SU-DHL-6 (cell line): Measurements from ENCODE around the gene CDKAL1.

Experiments
- H2AFZ ChIP-seq: fragments of 200-600 bp; sonication (generic); 2 replicates; pipeline ENCODE4 v1.6.1; 2014; ENCODE audit warnings: low read depth, mild to moderate bottlenecking, moderate library complexity, mixed read lengths, antibody characterized with exemption, low read length; ENCODE audit not compliant: severe bottlenecking
- H3F3A ChIP-seq: fragments of 200-600 bp; shearing (Covaris generic); 2 replicates; pipeline ENCODE4 v1.6.0; 2016; ENCODE audit warnings: antibody characterized with exemption, mild to moderate bottlenecking; ENCODE audit not compliant: insufficient read depth
- H3K27ac ChIP-seq: fragments of 200-600 bp; sonication (generic); 2 replicates; pipeline ENCODE4 v1.5.1; 2016; ENCODE audit warnings: low read depth, mild to moderate bottlenecking, low read length, moderate library complexity, mixed read lengths
- H3K27me3 ChIP-seq: fragments of 200-600 bp; sonication (generic), shearing (Covaris generic); 2 replicates; pipeline ENCODE4 v1.6.0; 2014; ENCODE audit warnings: mild to moderate bottlenecking, low read length
- H3K36me3 ChIP-seq: fragments of 200-600 bp; sonication (generic); 2 replicates; pipeline ENCODE4 v1.6.1; 2014; ENCODE audit warnings: mild to moderate bottlenecking, low read length, mixed read lengths
- H3K4me2 ChIP-seq: fragments of 300-600, 200-600 bp; shearing (Covaris generic), sonication (generic); 2 replicates; pipeline ENCODE4 v1.6.0; 2014; ENCODE audit warnings: low read length, low read depth, mild to moderate bottlenecking; ENCODE audit not compliant: poor library complexity, severe bottlenecking
- H3K4me3 ChIP-seq: fragments of 200-600 bp; sonication (generic); 2 replicates; pipeline ENCODE4 v1.5.1; 2014; ENCODE audit warnings: antibody characterized with exemption, low read length, mild to moderate bottlenecking, mixed read lengths; ENCODE audit not compliant: insufficient read depth, poor library complexity, severe bottlenecking
- H3K79me2 ChIP-seq: fragments of 200-600 bp; sonication (generic); 2 replicates; pipeline ENCODE4 v1.6.1; 2014; ENCODE audit warnings: mild to moderate bottlenecking, low read length, moderate library complexity; ENCODE audit not compliant: insufficient read depth
- H3K9ac ChIP-seq: fragments of 200-600 bp; sonication (generic); 2 replicates; pipeline ENCODE4 v1.7.0; 2014; ENCODE audit warnings: mild to moderate bottlenecking, low read length
- H3K9me2 ChIP-seq: fragments of 200-600 bp; sonication (generic); replicated peaks from 2 replicates; pipeline ENCODE4 v1.6.1; 2014; ENCODE audit warnings: low read length; ENCODE audit not compliant: insufficient read depth
- H3K9me3 ChIP-seq: fragments of 200-600 bp; sonication (generic); 2 replicates; pipeline ENCODE4 v1.6.1; 2014; ENCODE audit warnings: low read length, mixed read lengths; ENCODE audit not compliant: insufficient read depth
- H4K20me1 ChIP-seq: fragments of 200-600 bp; sonication (generic); 2 replicates; pipeline ENCODE4 v1.6.1; 2014; ENCODE audit warnings: low read depth, mild to moderate bottlenecking, antibody characterized with exemption, low read length, moderate library complexity, mixed read lengths
- CTCF ChIP-seq: fragments of 200-600 bp; sonication (generic); IDR thresholded peaks from one replicate; pipeline ENCODE4 v1.5.1; 2017; ENCODE audit warnings: antibody characterized with exemption, mild to moderate bottlenecking, low read length, moderate library complexity; ENCODE audit not compliant: insufficient read depth, poor library complexity, severe bottlenecking
- EZH2phosphoT487 ChIP-seq: fragments of 200-600 bp; sonication (generic), shearing (Covaris generic); conservative IDR thresholded peaks from 2 replicates; pipeline ENCODE4 v1.6.1; 2018; ENCODE audit warnings: mild to moderate bottlenecking, antibody characterized with exemption, low read length, moderate library complexity, mixed read lengths

CDKAL1 gene

DNA sequence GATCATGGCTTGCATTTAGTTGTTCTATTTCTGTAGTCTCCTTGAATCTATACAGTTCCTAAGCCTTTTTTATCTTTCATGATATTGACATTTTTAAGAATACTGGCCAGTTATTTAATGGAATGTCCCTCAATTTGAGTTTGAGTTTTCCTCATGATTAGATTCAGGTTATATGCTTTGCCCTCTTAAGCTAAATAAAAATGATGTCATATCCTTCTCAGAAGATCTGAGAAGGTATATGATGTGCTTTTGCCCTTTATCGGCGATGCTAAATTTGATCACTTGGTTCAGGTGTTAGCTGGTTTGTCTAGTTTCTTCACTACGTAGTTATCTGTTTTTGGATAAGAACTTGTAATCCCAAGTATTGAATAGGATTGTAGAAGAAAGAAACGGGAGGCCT lies 549.5 kb downstream of the CDKAL1 start:
- H3K9me3 ChIP-seq, result no peaks in the 10 kb centered on the region
- TF ChIP-seq EZH2phosphoT487, result no peak

DNA sequence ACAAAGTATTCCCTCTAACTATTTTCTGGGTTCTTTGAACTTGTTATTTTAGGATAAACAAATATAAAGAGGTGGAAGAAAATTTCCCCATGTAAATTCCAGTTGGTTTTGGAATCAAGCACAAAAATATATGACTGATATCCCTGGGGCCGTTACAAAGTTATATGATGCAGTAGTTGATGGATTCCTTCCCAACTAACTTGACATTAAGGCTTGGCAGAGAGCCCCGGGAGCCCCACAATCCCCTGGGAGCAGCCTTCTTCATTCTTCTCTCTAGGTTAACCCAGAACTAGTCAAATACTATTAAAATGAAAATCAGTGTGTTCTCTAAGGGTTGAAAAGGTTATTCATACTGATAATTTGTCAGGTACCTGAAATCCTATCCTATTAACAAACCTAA lies 550.4 kb downstream of the CDKAL1 start:
- Histone ChIP-seq H3K36me3 (no peaks in the 10 kb centered on the region), H3K9me3 (no peaks in the 10 kb centered on the region), H3K9me2 (no peaks in the 10 kb centered on the region), H3K9ac (no peak overlapping the region), H4K20me1 (no peaks in the 10 kb centered on the region), H3K4me2 (no peak overlapping the region), H3K79me2 (no peaks in the 10 kb centered on the region), H3K4me3 (no peak overlapping the region), H3F3A (no peaks in the 10 kb centered on the region), H3K27ac (no peak overlapping the region), H3K27me3 (no peaks in the 10 kb centered on the region), H2AFZ (no peak overlapping the region)
- TF ChIP-seq EZH2phosphoT487 (no peak), CTCF (no peak)

More for the DNA sequence above, 549.5 kb downstream of the CDKAL1 start:
- Histone ChIP-seq H3K79me2 (no peaks in the 10 kb centered on the region), H3K4me2 (no peak overlapping the region), H3K9me2 (no peaks in the 10 kb centered on the region), H2AFZ (no peak overlapping the region), H4K20me1 (no peaks in the 10 kb centered on the region), H3F3A (no peaks in the 10 kb centered on the region), H3K27ac (no peak overlapping the region), H3K27me3 (no peaks in the 10 kb centered on the region), H3K36me3 (no peaks in the 10 kb centered on the region), H3K9ac (no peak overlapping the region), H3K4me3 (no peak overlapping the region)

DNA sequence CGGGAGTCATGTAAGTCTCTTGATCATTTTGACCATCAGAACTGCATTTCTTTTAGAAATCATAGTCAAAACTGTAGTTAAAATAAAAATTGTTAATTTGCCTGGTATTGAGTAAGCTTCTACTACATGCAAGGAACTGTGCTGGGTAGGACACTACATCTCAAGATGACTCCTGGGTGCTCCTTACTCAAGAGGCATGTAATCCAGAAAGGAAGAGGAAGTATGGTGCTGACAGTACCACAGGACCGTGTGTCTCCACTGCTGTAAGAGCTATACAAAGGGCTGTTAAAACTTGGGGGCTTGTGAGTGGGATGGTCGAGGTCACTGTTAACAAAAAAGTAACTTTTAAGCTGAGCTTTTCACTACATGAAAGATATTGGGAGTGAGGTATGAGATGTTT lies 551.0 kb downstream of the CDKAL1 start:
- Histone ChIP-seq H3K79me2 (no peaks in the 10 kb centered on the region), H3K9ac (no peak overlapping the region), H2AFZ (no peak overlapping the region), H3K9me2 (no peaks in the 10 kb centered on the region), H3K27me3 (no peaks in the 10 kb centered on the region), H3K4me2 (no peak overlapping the region), H3K36me3 (no peaks in the 10 kb centered on the region), H3K4me3 (no peak overlapping the region), H3K27ac (no peak overlapping the region), H4K20me1 (no peaks in the 10 kb centered on the region), H3K9me3 (no peaks in the 10 kb centered on the region), H3F3A (no peaks in the 10 kb centered on the region)
- TF ChIP-seq EZH2phosphoT487 (no peak), CTCF (no peak)

DNA sequence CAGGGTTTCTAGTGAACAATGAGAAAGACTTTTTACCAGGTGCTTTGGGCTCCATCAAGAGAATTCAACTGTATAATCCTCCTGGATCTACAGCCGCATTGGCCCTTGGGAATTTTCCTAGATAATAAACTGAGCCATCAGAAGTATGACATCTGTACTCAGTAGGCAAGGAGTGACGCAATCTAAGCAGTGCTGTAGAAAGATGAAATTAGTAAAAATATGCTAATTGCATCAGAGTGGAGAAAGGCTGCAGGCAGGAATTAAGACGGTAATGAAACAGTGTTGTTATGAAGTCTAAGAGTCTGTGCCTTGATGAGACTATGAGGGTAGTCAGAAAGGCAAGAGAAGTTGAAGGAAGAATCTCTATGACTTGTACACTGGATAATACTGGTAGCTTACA lies 551.4 kb downstream of the CDKAL1 start:
- TF ChIP-seq EZH2phosphoT487 (no peak), CTCF (no peak)
- Histone ChIP-seq H3K36me3 (no peaks in the 10 kb centered on the region), H3K27me3 (no peaks in the 10 kb centered on the region), H3F3A (no peaks in the 10 kb centered on the region), H2AFZ (no peak overlapping the region), H3K4me3 (no peak overlapping the region), H3K9ac (no peak overlapping the region), H3K4me2 (no peak overlapping the region), H3K79me2 (no peaks in the 10 kb centered on the region), H3K9me2 (no peaks in the 10 kb centered on the region), H4K20me1 (no peaks in the 10 kb centered on the region), H3K27ac (no peak overlapping the region), H3K9me3 (no peaks in the 10 kb centered on the region)
